K562 (cell line): ENCODE data around the gene HEXD. TPM values are rescaled to one million over a fixed set of nuclear protein-coding genes. Genes with fewer than 3 reads are reported as not detected.
"Not testable (repeated sequence)": the region's sequence is repeated elsewhere in the genome, so short reads cannot be mapped to it uniquely, and the experiment has no call there.

Source experiments
- ATAC-seq: fragments of 200-7000 bp; cut with Tn5 transposase; 3 replicates; pipeline ENCODE4 v1.9.1; 2020; ENCODE audit warnings: moderate library complexity
- BruUV-seq: library from RNA; stranded (reverse); fragments of 400-500 nt; replicated peaks from 2 replicates; lab custom pipeline; 2021; lab: Mats Ljungman, UMichigan
- CTCF ChIA-PET: fragments of 300-600 bp; formaldehyde crosslinking; extraction: SDS; loops from one replicate; lab custom pipeline; 2021; ENCODE audit warnings: low intra/inter-chr PET ratio; lab: Yijun Ruan, JAX
- POLR2A ChIA-PET: fragments of 300-600, 350-650 bp; sonication (Branson Sonifier 250); formaldehyde crosslinking; extraction: SDS; loops from one replicate; lab custom pipeline; 2021; ENCODE audit warnings: antibody characterized with exemption, inconsistent platforms; lab: Yijun Ruan, JAX
- DNase-seq, 4 experiments: peaks; one replicate each; pipeline versions ENCODE4 v3.0.0 to v3.0.0-alpha.2; 2011 to 2018; ENCODE audit warnings: low spot score in 3 of 4, mixed read lengths in 3 of 4; ENCODE audit errors: extremely low read depth in 1 of 4
- FAIRE-seq: peaks from 2 replicates; lab custom pipeline; 2011; peaks lifted over from hg19 to GRCh38; lab: Jason Lieb, UNC
- H2AFZ ChIP-seq: 2 replicates; pipeline ENCODE4 v1.6.0; 2011; ENCODE audit warnings: low read depth, low read length, control low read depth, inconsistent platforms
- H3K27ac ChIP-seq: fragments of 200-600 bp; 3 replicates; pipeline ENCODE4 v1.8.0; 2011; ENCODE audit warnings: low read depth, mild to moderate bottlenecking, control low read depth, inconsistent platforms, low read length, moderate library complexity, mixed read lengths; ENCODE audit errors: extremely low read depth
- H3K27me3 ChIP-seq, 2 experiments: fragments of 300-600 bp in 1 of 2; 2 replicates in 1 of 2; 3 replicates in 1 of 2; pipeline versions ENCODE4 v1.6.0 to v1.8.0; 2011; ENCODE audit warnings: inconsistent platforms in 2 of 2, low read length in 2 of 2, mild to moderate bottlenecking in 1 of 2, mixed read lengths in 1 of 2, moderate library complexity in 1 of 2; ENCODE audit not compliant: control insufficient read depth in 2 of 2, insufficient read depth in 2 of 2
- H3K36me3 ChIP-seq: fragments of 300-600 bp; 3 replicates; pipeline ENCODE4 v1.8.0; 2011; ENCODE audit warnings: mild to moderate bottlenecking, low read length, inconsistent platforms; ENCODE audit not compliant: control insufficient read depth, insufficient read depth
- H3K4me1 ChIP-seq, 2 experiments: fragments of 200-600 bp in 1 of 2; replicated peaks in 1 of 2; 2 replicates in 1 of 2; 3 replicates in 1 of 2; pipeline versions ENCODE4 v1.5.1 to v1.8.0; 2011; ENCODE audit warnings: inconsistent platforms in 2 of 2, low read length in 2 of 2, mild to moderate bottlenecking in 1 of 2, mixed read lengths in 1 of 2, moderate library complexity in 1 of 2; ENCODE audit not compliant: control insufficient read depth in 2 of 2, insufficient read depth in 2 of 2
- H3K4me2 ChIP-seq: 2 replicates; pipeline ENCODE4 v1.6.1; 2011; ENCODE audit warnings: low read length, control low read depth, inconsistent platforms, mixed read lengths; ENCODE audit not compliant: insufficient read depth
- H3K4me3 ChIP-seq: fragments of 200-600 bp; sonication (generic), shearing (Covaris generic); 2 replicates; pipeline ENCODE4 v1.5.1; 2016; ENCODE audit warnings: control low read depth, inconsistent platforms
- H3K79me2 ChIP-seq: fragments of 200-600 bp; 3 replicates; pipeline ENCODE4 v1.8.0; 2011; ENCODE audit warnings: low read length, inconsistent platforms; ENCODE audit not compliant: control insufficient read depth, insufficient read depth
- H3K9ac ChIP-seq, 2 experiments: 2 replicates each; pipeline versions ENCODE4 v1.6.0 to v1.6.1; 2011; ENCODE audit warnings: low read depth in 2 of 2, low read length in 2 of 2, control low read depth in 1 of 2, inconsistent platforms in 1 of 2, mild to moderate bottlenecking in 1 of 2, mixed read lengths in 1 of 2; ENCODE audit not compliant: insufficient read depth in 1 of 2
- H3K9me1 ChIP-seq: one replicate; pipeline ENCODE4 v1.6.0; 2011; ENCODE audit warnings: inconsistent platforms, mild to moderate bottlenecking, low read length, moderate library complexity; ENCODE audit not compliant: control insufficient read depth, insufficient read depth
- H3K9me3 ChIP-seq: replicated peaks from 2 replicates; pipeline ENCODE4 v1.5.1; 2011; ENCODE audit warnings: low read depth, low read length, inconsistent platforms; ENCODE audit not compliant: control insufficient read depth, insufficient read depth
- H4K20me1 ChIP-seq: replicated peaks from 2 replicates; pipeline ENCODE4 v1.6.1; 2011; ENCODE audit warnings: low read length, inconsistent platforms, mixed read lengths; ENCODE audit not compliant: control insufficient read depth, insufficient read depth
- BCOR ChIP-seq: fragments of 450-650 bp; IDR thresholded peaks from 2 replicates; pipeline ENCODE4 v1.6.1; 2016
- POLR2G ChIP-seq: fragments of 200-400 bp; formaldehyde crosslinking; IDR thresholded peaks from 2 replicates; pipeline ENCODE4 v1.6.1; 2017; ENCODE audit warnings: low read depth, mild to moderate bottlenecking, antibody characterized with exemption, low read length, moderate library complexity
- ZNF121 ChIP-seq: sonication (generic); formaldehyde crosslinking; conservative IDR thresholded peaks from 2 replicates; pipeline ENCODE4 v1.8.0; 2022; ENCODE audit warnings: missing genetic modification reagents
- WGBS: fragments of 100-300 bp; shearing (Covaris generic); methylation state at CpG from one replicate; pipeline ENCODE4 v1.1.6; 2016; ENCODE audit warnings: low coverage, mixed read lengths; ENCODE audit not compliant: insufficient coverage; ENCODE audit errors: missing lambda C conversion rate; 5-methylcytosine and 5-hydroxymethylcytosine counted together
- in situ Hi-C: fragments of 300-500 bp; cut with MboI; formaldehyde crosslinking; loops from 4 replicates; pipeline ENCODE4 v1.15.0; 2018; ENCODE audit warnings: inconsistent platforms, mixed read lengths
- intact Hi-C: fragments of 100-400 bp; cut with micrococcal nuclease; formaldehyde crosslinking; loops from 2 replicates; pipeline ENCODE4 v1.14.2; 2022
- polyA plus RNA-seq, 8 experiments: library from polyadenylated mRNA; depleted of rRNA in 4 of 8; stranded (reverse) in 5 of 8; unstranded in 3 of 8; fragments of >200 nt; fragmentation: Nextera tagmentation in 2 of 8; fragmentation: Illumina TruSeq in 1 of 8; extraction: Ambion mirVana in 2 of 8; extraction: Trizol in 1 of 8; gene quantifications; 2 replicates each; pipeline versions ENCODE4 v1.2.1 to v1.2.3, GENCODE V29; 2011 to 2014; ENCODE audit warnings: inconsistent platforms in 1 of 8, missing spikeins in 1 of 8
- total RNA-seq, 7 experiments: library from RNA; depleted of rRNA in 6 of 7; stranded (reverse); fragments of >200 nt in 6 of 7; fragmentation: Illumina TruSeq in 2 of 7; extraction: Trizol in 2 of 7; gene quantifications; 2 replicates each; pipeline versions ENCODE4 v1.2.1 to v1.2.3, GENCODE V29; 2011 to 2021; ENCODE audit warnings: low replicate concordance in 1 of 7
- TF ChIP-seq, protein P1 (sequence below), 2 experiments: fragments of 450-650 bp; IDR thresholded peaks; 2 replicates each; pipeline ENCODE4 v1.6.1; 2016; ENCODE audit warnings: mild to moderate bottlenecking in 2 of 2, borderline replicate concordance in 1 of 2, low read depth in 1 of 2, moderate library complexity in 1 of 2

Gene HEXD
- total and polyA plus RNA-seq, 9 of the 15 experiments (the other 6 are each of a cell fraction or from before 2014, with no cell fraction given), result 1.0 to 25.3 (median 10.0) TPM

DNA sequence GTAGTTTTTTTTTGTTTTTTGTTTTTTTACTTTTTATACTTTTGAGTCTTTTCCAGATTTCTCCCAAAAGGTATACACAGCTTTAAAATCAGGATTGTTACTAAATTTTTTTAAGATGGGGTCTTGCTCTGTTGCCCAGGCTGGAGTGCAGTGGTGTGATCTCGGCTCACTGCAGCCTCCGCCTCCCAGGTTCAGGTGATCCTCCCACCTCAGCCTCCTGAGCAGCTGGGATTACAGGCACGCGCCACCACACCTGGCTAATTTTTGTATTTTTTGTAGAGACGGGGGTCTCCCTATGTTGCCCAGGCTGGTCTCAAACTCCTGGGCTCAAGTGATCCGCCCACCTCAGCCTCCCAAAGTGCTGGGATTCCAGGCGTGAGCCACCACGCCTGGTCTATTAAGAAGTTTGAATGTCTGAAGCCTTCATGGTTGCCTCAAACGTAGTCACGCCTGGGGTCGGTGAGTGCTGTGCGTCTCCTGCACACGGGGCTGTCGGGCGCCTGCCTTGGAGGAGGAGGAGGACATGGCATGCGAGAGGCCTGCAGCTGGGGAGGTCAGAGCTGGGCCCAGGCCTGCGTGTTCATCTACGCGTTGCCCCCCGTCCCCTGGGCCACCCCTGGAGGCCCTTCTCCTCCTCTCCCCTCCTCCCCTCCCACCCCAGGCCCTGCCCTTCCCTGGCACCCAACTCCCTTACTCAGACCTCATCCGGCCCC, 35.8 kb upstream of the HEXD start:
- WGBS, result 60% methylated on average over 12 of the region's 21 CpGs
- DNase-seq, H3K27me3 ChIP-seq, BruUV-seq, H3K4me3 ChIP-seq, in situ Hi-C loops, H3K9ac ChIP-seq, ATAC-seq, H4K20me1 ChIP-seq, H3K4me2 ChIP-seq, H3K9me3 ChIP-seq, H3K9me1 ChIP-seq, CTCF ChIA-PET, FAIRE-seq, POLR2A ChIA-PET, H2AFZ ChIP-seq, H3K36me3 ChIP-seq, H3K79me2 ChIP-seq, H3K27ac ChIP-seq, intact Hi-C loops: not testable (repeated sequence)
- TF ChIP-seq ZNF121 (CRISPR knock-in tag) (peak; percentile 96), BCOR (0 out of 2 replicates have a peak, but pooled peaks have one; percentile 63)
- peaks cover 3 to 64% of the 10 kb centered on the region in 2 experiments; a peak in 3 of 5 replicates for H3K4me1 ChIP-seq

DNA sequence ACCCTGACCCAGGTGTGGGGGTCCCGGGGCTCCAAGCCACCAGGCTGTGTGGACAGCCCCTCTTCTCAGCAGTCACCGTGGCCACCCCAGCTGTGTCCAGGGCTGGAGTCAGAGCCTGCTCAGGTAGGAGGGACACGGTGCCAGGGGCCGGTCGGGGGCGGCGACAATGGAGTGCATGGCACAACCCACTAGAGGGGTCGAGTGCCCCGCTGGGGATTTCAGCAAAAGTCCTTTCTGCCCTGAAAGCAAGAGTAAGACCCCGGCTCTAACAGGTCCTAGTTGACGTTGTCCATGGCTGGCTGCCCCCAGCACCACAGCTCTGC, 35.3 kb upstream of the HEXD start:
- Histone ChIP-seq H3K9me1 (no peaks in the 10 kb centered on the region), H3K4me3 (no peak overlapping the region), H2AFZ (no peak overlapping the region), H3K36me3 (no peaks in the 10 kb centered on the region), H4K20me1 (no peaks in the 10 kb centered on the region), H3K4me2 (no peak overlapping the region), H3K27ac (no peak overlapping the region), H3K4me1 (peaks cover 3 to 69% of the 10 kb centered on the region in 2 experiments; a peak in 3 of 5 replicates)
- in situ Hi-C loops, result no loop called here
- no TSS peak for BruUV-seq
- ATAC-seq (no peak), FAIRE-seq (no peak)
- 58% methylated on average over 10 of the region's 11 CpGs for WGBS
- CTCF ChIA-PET, result no interaction called here
- TF ChIP-seq, protein P1, sequence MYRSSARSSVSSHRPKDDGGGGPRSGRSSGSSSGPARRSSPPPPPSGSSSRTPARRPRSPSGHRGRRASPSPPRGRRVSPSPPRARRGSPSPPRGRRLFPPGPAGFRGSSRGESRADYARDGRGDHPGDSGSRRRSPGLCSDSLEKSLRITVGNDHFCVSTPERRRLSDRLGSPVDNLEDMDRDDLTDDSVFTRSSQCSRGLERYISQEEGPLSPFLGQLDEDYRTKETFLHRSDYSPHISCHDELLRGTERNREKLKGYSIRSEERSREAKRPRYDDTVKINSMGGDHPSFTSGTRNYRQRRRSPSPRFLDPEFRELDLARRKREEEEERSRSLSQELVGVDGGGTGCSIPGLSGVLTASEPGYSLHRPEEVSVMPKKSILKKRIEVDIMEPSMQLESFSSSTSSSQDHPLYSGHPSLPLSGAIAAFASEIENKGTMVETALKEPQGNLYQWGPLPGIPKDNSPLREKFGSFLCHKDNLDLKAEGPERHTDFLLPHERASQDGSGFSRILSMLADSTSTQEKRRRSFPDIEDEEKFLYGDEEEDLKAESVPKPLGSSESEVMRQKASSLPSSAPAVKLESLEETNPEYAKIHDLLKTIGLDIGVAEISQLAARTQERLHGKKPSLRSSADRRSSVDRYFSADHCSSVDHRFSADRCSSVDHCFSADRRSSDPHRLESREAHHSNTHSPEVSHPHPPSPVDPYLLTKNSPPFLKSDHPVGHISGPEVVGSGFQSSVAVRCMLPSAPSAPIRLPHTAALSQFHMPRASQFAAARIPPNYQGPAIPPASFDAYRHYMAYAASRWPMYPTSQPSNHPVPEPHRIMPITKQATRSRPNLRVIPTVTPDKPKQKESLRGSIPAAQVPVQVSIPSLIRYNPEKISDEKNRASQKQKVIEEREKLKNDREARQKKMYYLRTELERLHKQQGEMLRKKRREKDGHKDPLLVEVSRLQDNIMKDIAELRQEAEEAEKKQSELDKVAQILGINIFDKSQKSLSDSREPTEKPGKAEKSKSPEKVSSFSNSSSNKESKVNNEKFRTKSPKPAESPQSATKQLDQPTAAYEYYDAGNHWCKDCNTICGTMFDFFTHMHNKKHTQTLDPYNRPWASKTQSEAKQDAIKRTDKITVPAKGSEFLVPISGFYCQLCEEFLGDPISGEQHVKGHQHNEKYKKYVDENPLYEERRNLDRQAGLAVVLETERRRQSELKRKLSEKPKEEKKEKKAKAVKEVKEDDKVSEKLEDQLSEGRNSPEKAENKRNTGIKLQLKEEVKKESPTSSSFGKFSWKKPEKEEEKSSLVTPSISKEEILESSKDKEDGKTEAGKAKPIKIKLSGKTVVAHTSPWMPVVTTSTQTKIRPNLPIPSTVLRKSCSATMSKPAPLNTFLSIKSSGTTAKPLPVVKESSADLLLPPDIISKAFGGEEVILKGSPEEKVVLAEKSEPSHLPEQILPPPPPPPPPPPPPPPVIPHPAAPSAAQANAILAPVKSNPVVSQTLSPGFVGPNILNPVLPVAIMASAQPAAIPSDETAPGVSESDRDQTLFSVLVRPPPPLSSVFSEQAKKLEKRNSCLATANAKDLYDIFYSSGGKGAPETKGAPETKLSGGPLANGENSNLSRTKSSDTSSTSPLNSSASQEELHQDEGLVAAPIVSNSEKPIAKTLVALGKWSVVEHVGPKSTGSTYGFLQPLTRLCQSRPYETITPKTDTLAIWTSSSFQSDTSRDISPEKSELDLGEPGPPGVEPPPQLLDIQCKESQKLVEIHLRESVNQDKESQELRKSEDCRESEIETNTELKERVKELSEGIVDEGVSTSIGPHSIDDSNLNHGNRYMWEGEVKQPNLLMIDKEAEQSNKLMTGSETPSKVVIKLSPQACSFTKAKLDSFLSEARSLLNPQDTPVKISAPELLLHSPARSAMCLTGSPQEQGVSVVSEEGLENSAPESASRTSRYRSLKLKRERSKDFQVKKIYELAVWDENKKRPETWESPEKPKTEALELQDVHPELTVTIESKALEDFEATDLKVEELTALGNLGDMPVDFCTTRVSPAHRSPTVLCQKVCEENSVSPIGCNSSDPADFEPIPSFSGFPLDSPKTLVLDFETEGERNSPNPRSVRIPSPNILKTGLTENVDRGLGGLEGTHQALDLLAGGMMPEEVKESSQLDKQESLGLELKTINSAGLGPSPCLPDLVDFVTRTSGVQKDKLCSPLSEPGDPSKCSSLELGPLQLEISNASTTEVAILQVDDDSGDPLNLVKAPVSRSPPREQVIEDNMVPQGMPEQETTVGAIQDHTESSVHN (IDR thresholded peaks at IDR 0.05; ENCODE audit: borderline replicate concordance in 1 of 2, low read depth in 1 of 2), result no peak
- TF ChIP-seq POLR2G, result peak; percentile 55
- TF ChIP-seq, all 486 proteins: peak for 1
- intact Hi-C loops, result no loop called here
- H3K9me3 ChIP-seq, result no peaks in the 10 kb centered on the region
- no peak overlapping the region for H3K9ac ChIP-seq
- no peaks in the 10 kb centered on the region for H3K79me2 ChIP-seq
- DNase-seq, result no peak
- POLR2A ChIA-PET, result no interaction called here
- H3K27me3 ChIP-seq, result peaks cover 0 to 7% of the 10 kb centered on the region in 2 experiments; a peak in 1 of 5 replicates
